Activated T-helper 17 cell treated with anti-CD3 and anti-CD28 coated beads, Interleukin-2, amount 50 U/mL, for 72 hours (primary cell): Measurements from ENCODE around the gene QKI. TPM values are rescaled to one million over a fixed set of nuclear protein-coding genes. Genes with fewer than 3 reads are reported as not detected.
"Not testable (repeated sequence)": the region's sequence is repeated elsewhere in the genome, so short reads cannot be mapped to it uniquely, and the experiment has no call there.

Experiments
- ATAC-seq: fragments of 150-1000 bp; cut with Tn5 transposase; replicated peaks from 2 replicates; pipeline ENCODE4 v1.10.0; 2021; ENCODE audit warnings: mild to moderate bottlenecking, moderate library complexity
- H3K27ac Mint-ChIP-seq: one replicate; pipeline ENCODE4 v1.8.0; 2022; ENCODE audit warnings: mixed read lengths
- H3K27me3 Mint-ChIP-seq: one replicate; pipeline ENCODE4 v1.8.0; 2022; ENCODE audit warnings: mixed read lengths
- H3K36me3 Mint-ChIP-seq: one replicate; pipeline ENCODE4 v1.8.0; 2022; ENCODE audit warnings: low read depth, mild to moderate bottlenecking, mixed read lengths
- H3K4me1 Mint-ChIP-seq: one replicate; pipeline ENCODE4 v1.8.0; 2022; ENCODE audit warnings: mixed read lengths
- H3K4me3 Mint-ChIP-seq: one replicate; pipeline ENCODE4 v1.8.0; 2022; ENCODE audit warnings: mild to moderate bottlenecking, mixed read lengths
- H3K9me3 Mint-ChIP-seq: one replicate; pipeline ENCODE4 v1.8.0; 2022; ENCODE audit warnings: mixed read lengths
- total RNA-seq, 2 donors: library from RNA; stranded (reverse); gene quantifications; one replicate each; pipeline ENCODE4 v1.2.3, GENCODE V29; 2022

Gene QKI
- total RNA-seq, 2 donors from 2014 or later = 41.3 to 49.0 TPM

DNA sequence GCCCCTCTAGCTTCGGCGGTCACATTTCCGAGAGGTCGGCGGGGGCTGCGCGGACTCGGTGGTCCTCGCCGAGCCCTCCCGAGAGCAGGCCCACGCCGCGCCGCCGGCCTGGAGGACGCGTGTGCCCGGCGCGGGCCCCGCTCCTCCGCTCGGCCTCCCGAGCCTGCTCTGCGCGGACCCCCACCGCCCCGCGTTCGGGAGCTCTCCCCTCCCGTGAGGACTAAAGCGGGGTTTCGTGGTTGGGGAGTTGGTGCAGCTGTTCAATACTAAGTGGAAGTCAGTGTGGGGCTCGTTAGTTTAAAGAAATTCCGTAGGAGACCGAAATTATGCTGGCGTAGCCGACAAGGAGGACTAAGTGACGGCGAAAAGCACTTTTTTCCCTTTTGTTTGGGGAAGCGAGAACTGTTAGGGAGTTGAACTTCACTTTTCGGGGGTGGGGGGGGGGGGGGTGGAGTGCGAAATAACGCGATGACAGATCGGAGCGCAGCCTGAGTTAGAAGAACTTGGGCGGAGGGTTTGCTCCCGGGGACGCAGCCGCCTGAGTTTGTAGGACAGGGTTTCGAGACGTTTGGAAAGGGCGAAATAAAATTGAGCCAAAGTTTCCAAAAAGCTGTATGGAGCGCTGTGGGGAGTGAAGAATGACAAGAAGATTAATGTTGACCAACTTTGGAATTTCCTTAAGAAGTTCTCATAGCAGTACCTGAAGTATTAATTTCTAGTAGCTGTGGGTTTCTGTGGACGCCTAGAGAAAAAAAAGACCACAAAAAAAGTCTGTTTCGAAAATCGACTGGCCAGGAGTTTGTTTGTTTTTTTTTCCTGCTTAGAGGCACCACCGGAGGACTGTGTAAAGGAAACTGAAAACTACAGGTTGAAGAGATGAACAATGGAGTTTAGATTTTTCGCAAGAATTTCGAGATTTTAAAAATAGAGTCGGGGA, 1.4 kb downstream of the QKI start:
- no peaks in the 10 kb centered on the region for H3K36me3 Mint-ChIP-seq
- H3K27me3 Mint-ChIP-seq = no peaks in the 10 kb centered on the region
- peaks cover 31% of the 10 kb centered on the region for H3K4me1 Mint-ChIP-seq
- no peaks in the 10 kb centered on the region for H3K9me3 Mint-ChIP-seq
- no peak for ATAC-seq
- peak overlapping the region; percentile 99 for H3K4me3 Mint-ChIP-seq
- peak overlapping the region; percentile 94 for H3K27ac Mint-ChIP-seq

DNA sequence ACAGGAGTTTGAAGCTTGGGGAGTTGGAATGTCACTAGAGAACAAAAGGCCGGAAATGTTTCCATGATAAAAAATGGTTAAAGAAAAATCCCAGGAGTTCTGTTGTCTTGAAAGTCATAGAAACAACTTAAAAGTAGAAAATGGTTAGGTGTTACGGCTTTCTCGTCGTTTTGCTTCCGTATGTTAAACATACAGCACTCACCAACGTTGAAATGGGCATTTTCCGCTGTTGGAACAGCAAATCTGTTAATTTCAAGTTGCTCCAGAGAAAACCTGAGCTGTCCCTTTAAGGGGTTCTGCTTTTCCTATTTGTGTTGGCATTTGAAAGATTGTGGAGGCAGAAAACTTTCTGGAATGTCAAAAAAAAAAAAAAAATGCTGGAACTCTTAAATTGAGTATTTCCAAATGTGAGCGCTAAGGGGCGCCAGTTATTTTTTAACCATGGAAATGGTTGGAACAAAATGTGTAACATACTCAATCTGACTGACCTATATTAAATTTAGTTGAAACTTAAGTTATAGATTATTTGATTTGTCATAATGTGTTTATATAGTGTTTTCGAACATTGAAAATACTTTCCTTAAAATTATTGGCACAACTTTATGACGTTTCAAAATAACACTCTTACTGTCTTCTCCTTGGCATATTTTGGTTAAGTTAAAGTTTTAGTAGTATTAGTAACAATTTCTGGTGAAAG, 2.2 kb downstream of the QKI start:
- Mint-ChIP-seq H3K4me1 (peaks cover 31% of the 10 kb centered on the region), H3K4me3 (peak overlapping the region; percentile 99)
- no peak for ATAC-seq

DNA sequence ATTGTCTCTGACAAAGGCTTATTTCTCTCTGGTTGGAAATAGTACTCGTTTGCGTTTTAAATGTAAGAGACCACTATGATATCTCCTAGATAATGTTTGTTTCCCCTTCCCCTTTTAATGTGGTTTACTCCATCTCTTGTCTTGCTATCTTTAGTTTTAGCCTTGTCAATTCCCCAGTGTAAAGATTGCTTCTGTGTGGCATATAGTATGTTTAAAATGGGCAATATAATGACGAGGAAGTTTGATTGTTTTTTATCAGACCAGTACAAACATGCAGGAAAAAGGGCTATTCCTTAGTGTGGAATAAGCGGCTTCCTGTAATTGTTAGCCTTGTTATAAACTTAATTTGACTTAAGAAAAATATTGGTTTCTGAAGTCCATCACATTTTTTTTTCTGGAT, 3.1 kb downstream of the QKI start:
- Mint-ChIP-seq H3K9me3 (no peaks in the 10 kb centered on the region), H3K4me3 (peak overlapping the region; percentile 99)
- no peak for ATAC-seq

More for the DNA sequence above, 2.2 kb downstream of the QKI start:
- Mint-ChIP-seq H3K27me3 (no peaks in the 10 kb centered on the region), H3K9me3 (no peaks in the 10 kb centered on the region), H3K36me3 (no peaks in the 10 kb centered on the region), H3K27ac (peak overlapping the region; percentile 94)

DNA sequence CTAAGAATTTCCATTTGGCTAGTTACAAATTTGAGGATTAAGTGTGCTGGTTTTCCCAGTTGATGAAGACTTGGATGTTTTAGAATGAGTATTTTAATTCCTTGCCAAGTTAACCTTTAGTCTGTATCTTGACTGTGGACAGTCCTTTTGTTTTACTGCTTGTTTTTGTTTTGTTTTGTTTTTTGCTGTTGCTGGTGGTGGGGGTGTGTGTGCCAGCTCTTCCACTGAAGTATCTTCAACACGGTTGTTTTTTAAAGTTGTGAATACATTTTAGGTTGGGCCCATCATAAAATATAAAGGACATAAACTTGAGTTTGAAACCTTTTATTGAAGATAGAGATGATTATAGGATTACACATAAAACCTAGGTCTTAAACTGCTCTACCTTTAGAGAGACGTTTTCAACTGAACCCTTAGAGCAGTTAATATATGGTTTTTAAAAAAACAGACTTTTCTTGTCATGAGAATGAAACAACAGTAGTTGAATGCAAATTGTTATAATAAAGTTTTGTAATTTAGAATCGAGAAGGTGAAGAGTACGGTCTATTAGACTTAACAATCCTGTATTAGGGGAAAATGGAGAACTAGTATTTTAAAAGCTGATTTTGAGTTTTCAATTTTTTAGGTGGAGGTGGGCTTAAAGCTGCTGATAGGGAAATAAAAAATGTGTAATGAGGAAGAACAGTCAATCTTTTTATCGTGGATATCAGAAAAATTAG, 4.0 kb downstream of the QKI start:
- H3K36me3 Mint-ChIP-seq = no peaks in the 10 kb centered on the region
- no peak for ATAC-seq
- peaks cover 34% of the 10 kb centered on the region for H3K4me1 Mint-ChIP-seq
- H3K9me3 Mint-ChIP-seq = no peaks in the 10 kb centered on the region
- peak overlapping the region; percentile 40 for H3K4me3 Mint-ChIP-seq
- H3K27ac Mint-ChIP-seq = peak overlapping the region; percentile 61
- H3K27me3 Mint-ChIP-seq = no peaks in the 10 kb centered on the region

More for the DNA sequence above, 3.1 kb downstream of the QKI start:
- Mint-ChIP-seq H3K27ac (peak overlapping the region; percentile 63), H3K4me1 (peaks cover 31% of the 10 kb centered on the region), H3K36me3 (no peaks in the 10 kb centered on the region), H3K27me3 (no peaks in the 10 kb centered on the region)

DNA sequence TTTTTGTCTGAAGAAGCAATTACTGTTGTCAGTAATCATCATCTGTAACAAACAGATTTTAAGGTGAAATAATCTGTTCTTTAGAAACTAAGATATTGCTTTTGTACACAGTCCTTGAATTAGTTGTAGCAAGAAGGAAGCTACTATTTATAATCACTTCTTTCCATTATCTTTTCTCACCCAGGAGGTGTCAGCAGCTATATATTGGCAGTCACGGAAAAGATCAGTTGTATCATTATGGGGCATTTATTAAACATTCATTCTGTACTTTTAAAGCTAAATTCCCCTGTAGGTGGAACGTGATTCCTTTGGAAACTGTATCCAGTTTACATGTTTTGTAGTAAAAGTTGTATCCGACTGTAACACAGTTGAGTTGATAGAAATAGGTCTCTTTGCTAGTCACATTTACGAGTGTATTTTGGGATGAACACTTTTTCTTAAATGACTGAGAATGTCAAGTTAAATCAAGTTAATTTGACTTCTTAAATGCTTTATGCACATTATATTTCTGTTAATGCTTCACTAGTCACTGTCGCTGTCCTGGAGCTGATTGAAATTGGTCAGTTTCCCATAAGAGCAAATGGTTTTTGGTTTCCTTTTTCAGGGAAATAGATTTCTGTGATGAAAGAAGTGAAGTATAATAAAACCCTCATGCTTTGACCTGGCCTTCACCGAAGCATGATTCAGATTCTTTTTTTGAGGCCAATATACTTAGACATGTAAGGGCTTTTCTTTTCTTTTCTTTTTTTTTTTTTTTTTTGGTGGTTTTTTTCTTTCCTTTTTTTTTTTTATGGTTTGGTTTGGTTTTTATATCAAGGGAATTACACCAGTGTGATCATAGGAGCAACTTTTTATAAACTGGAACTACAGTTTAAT, 5.1 kb downstream of the QKI start:
- H3K27ac Mint-ChIP-seq = peak overlapping the region; percentile 20
- no peak for ATAC-seq

DNA sequence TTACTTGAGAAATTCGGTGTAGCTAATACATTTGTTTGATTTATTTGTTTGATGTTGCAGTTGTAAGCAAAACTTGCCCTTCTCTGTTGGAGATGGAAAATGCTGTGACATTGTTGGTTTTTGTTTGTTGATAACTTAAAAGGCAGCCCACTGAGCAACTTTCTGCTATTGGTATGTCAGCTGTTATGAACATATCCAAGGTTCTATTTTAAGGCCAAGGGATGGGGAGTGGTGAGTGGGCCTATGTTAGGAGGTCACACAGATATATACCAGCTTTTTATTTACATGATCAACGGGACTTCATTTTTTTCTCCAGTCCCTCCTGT, 5.7 kb downstream of the QKI start:
- Mint-ChIP-seq H3K4me1 (peaks cover 48% of the 10 kb centered on the region), H3K27me3 (no peaks in the 10 kb centered on the region), H3K9me3 (no peaks in the 10 kb centered on the region), H3K4me3 (peak overlapping the region; percentile 32), H3K36me3 (no peaks in the 10 kb centered on the region), H3K27ac (peak overlapping the region; percentile 20)
- no peak for ATAC-seq

More for the DNA sequence above, 5.1 kb downstream of the QKI start:
- H3K27me3 Mint-ChIP-seq = no peaks in the 10 kb centered on the region
- no peaks in the 10 kb centered on the region for H3K9me3 Mint-ChIP-seq
- H3K4me3 Mint-ChIP-seq = peak overlapping the region; percentile 32
- peaks cover 42% of the 10 kb centered on the region for H3K4me1 Mint-ChIP-seq
- H3K36me3 Mint-ChIP-seq = no peaks in the 10 kb centered on the region

DNA sequence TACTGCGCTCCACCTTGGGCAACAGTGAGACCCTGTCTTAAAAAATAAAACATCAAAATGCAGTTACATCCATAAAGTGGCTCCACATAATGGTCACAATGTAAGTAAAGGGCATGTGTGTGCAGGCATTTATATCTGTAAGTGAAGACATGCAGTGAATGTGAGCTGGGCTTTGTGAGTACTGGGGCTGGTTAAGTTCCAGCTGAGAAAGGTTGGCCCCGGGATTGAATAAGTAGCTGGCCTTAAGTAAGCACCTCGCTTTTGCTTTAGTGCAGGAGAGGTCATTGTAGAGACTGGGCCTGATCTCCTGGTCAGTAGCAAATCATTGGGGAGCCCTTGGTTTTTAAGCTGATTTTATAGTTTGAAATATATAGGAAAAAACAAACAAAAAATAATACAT, 8.0 kb downstream of the QKI start:
- Mint-ChIP-seq H3K27ac (no peak overlapping the region), H3K36me3 (no peaks in the 10 kb centered on the region), H3K9me3 (no peaks in the 10 kb centered on the region), H3K4me1 (peaks cover 42% of the 10 kb centered on the region), H3K4me3 (no peak overlapping the region), H3K27me3 (no peaks in the 10 kb centered on the region)
- no peak for ATAC-seq

DNA sequence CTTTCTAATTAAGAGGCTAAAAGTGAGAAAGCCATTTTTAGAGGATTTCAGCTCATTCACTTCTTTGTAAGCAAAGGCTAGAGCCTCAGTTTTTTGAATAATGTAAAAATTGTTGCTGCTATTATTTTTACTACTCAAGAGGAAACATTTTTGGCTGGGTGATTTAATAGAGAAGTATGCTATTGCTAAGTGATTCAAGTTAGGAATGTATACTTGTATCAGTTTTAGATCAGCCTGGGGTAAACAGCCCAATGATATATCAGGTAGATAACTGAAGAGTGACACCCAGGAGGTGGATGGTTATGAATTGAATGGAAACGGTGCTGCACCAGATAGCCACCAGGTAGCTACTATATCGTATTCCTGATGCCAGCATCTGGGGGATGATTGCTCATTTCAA, 9.2 kb downstream of the QKI start:
- Mint-ChIP-seq H3K36me3 (no peaks in the 10 kb centered on the region), H3K9me3 (no peaks in the 10 kb centered on the region), H3K4me1 (peaks cover 35% of the 10 kb centered on the region), H3K27me3 (no peaks in the 10 kb centered on the region), H3K4me3 (no peak overlapping the region), H3K27ac (no peak overlapping the region)
- no peak for ATAC-seq

DNA sequence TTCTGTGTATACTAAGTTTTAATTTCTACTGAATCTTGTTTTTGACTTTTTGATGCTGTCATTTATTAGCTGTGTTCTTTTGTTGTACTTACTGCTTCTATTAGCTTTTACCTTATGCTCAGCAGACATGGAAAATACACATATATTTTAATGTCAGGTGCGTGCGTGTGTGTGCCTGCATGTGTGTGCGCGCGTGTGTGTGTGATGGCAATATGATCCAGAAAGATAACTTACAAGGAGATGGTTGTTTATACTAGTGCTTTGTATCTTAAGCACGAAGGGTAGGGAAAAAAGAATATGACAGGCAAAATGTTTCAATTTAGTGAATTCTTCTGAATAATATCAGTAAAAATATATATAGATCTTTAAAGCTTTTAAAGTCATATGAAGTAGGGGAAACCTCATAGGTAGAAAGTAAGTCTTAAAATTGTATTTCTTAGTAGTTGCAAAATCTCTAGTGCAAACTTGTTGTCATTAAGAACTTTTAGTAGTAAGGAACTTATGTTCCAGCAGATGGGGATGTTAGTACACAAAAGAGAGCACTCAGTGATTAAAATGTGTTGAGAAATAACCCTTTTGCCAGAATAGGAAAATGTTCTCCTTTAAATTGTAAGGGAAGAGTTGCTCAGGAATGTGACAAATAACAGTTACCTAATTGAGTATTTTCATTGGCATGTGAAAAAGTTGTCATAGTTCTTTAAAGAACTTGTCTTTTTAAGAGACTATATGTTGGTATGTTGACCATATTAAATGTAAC, 13.2 kb downstream of the QKI start:
- H3K27me3 Mint-ChIP-seq = no peaks in the 10 kb centered on the region
- ATAC-seq = no peak
- peaks cover 27% of the 10 kb centered on the region for H3K4me1 Mint-ChIP-seq
- no peak overlapping the region for H3K27ac Mint-ChIP-seq
- H3K4me3 Mint-ChIP-seq = no peak overlapping the region
- no peaks in the 10 kb centered on the region for H3K36me3 Mint-ChIP-seq
- H3K9me3 Mint-ChIP-seq = no peaks in the 10 kb centered on the region

DNA sequence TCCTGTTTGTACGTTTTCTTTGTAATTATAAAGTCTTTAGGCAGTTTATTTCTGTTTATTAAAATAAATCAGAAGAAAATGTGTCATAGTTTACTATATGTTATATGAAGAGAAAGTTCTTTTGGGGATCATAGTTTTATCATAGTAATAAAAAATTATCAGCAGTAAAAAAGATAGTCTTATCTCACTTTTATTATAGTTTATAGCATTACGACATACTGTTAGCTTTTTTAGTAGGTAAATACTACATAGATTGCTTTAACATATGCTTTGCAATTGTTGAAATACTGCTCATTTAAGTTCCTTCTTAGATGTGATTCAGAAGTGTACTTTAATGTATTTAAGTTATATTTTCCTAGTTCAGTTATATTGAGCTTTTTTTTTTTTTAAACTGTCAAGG, 13.9 kb downstream of the QKI start:
- H3K27me3 Mint-ChIP-seq = no peaks in the 10 kb centered on the region
- no peak overlapping the region for H3K4me3 Mint-ChIP-seq
- H3K36me3 Mint-ChIP-seq = no peaks in the 10 kb centered on the region
- ATAC-seq = no peak
- no peak overlapping the region for H3K27ac Mint-ChIP-seq
- H3K9me3 Mint-ChIP-seq = no peaks in the 10 kb centered on the region
- H3K4me1 Mint-ChIP-seq = peaks cover 31% of the 10 kb centered on the region

DNA sequence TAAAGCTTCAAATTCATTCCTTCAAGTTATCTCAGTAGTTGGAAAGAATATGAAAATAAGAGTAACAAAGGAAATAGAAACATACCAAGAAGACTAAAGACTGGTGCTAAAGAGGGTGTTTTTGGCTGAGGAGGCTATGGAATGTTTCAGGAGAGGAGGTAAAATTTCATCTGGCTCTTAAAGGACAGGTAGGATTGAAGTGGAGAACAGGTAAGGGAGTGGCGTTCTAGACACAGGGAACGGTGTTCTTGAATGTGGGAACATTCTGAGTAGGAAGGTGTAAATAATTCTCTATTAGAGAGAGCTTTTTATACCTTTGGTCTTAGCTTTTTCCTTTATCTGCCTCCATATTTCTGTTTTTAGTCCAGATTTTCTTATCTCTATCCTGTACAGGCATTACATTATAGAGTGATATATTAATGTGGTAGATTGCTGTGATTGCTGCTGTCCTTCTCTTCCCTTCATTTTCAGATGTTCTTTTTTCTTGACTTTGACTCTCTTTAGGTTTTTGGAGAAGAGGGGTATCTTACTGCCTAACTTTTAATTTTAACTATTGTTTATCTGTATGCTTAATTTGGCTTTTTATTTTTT, 15.4 kb downstream of the QKI start:
- Mint-ChIP-seq H3K9me3 (no peaks in the 10 kb centered on the region), H3K27me3 (no peaks in the 10 kb centered on the region), H3K27ac (no peak overlapping the region), H3K36me3 (no peaks in the 10 kb centered on the region), H3K4me3 (no peak overlapping the region), H3K4me1 (peaks cover 19% of the 10 kb centered on the region)
- ATAC-seq = no peak

DNA sequence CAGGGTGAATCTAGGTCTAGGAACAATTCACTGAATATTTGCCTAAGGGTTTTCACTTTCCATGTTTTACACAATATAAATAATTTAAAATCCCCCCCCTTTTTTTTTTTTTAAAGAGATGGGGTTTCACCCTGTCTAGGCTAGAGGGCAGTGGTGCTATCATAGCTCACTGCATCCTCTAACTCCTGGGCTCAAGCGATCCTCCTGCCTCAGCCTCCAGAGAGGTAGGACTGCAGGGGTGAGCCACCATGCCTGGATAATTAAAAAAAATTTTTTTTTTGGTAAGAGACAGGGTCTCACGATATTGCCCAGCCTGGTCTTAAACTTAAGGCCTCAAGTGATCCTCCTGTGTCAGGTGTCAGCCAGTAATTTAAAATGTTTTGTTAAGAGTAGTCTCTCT, 17.8 kb downstream of the QKI start:
- H3K36me3 Mint-ChIP-seq = no peaks in the 10 kb centered on the region
- no peaks in the 10 kb centered on the region for H3K27me3 Mint-ChIP-seq
- no peak overlapping the region for H3K4me3 Mint-ChIP-seq
- no peak overlapping the region for H3K27ac Mint-ChIP-seq
- H3K4me1 Mint-ChIP-seq = peaks cover 22% of the 10 kb centered on the region
- no peaks in the 10 kb centered on the region for H3K9me3 Mint-ChIP-seq
- no peak for ATAC-seq

DNA sequence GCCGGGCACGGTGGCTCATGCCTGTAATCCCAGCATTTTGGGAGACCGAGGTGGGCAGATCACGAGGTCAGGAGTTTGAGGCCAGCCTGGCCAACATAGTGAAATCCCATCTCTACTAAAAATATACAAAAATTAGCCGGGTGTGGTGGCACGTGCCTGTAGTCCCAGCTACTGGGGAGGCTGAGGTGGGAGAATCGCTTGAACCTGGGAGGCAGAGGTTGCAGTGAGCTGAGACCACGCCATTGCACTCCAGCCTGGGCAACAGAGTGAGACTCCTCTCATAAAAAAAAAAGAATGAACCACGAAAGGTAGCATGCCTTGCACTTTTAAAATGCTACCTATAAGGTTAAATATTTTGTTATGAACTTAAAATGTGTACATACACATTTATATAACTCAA, 19.0 kb downstream of the QKI start:
- not testable (repeated sequence) for H3K27ac Mint-ChIP-seq, H3K27me3 Mint-ChIP-seq, H3K9me3 Mint-ChIP-seq, H3K36me3 Mint-ChIP-seq, H3K4me3 Mint-ChIP-seq, ATAC-seq
- H3K4me1 Mint-ChIP-seq = peaks cover 18% of the 10 kb centered on the region
